NCI-H1417 (cell line): ENCODE data around the gene RAD51AP2.

ENCODE experiments used
- DNase-seq, 3 experiments: peaks; one replicate each; lab custom pipeline; 2025; lab: John Stamatoyannopoulos, UW

The RAD51AP2 gene

DNA sequence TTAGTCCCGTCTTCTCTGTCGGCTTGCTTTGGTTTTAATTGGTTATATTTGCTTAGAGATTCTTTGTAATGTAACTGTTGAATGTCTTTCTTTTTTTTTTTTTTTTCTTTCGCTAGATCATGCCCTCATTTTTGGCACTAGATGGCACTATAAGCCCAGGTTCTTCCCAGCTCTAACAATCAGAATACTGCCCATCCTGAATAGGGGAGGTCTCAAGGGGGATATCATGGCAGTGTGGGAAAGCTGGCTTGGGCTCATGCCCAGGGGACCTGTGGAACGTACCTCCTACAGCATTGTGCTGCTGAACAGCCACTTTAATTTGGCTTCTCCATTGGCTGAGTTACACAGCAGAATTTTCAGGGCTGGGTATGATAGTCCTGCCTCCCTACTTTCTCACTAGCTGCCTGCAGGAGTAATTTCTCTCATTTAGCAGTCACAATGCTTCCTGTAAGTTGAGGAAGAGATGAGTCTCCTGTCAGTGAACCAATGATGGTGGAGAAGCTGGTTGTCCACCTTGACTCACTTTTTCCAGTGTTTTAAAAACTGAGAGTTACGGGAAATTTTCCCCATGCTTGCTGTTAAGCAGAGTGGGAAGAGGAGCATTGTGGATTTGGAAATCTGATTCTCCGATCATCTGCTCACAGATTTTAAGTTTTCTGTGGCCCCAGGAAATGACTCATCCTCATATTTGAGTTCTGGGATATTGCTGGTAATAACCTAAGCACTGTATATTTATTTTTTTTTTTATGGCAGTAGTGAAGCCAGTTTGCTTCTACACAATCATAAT is 47.2 kb downstream of the RAD51AP2 start:
- peak in 1 of 3 experiments; percentile 52 for DNase-seq

DNA sequence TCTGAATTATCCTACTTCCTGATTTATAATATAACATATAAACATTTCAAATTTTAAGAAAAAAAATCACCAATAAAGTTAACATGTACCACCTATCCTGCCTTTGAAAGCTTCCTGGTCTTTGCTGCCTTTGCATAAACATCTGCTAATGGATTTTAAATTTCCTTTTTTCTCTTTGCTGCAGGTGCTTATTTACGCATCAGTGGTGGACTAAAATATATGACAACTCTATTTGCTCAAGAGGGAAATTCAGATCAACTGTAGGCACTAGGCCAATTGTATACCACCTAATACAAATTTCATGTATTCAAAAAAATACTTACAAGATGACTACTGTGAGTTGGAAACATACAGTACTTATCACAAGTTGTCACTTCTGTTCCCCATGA is 57.2 kb downstream of the RAD51AP2 start:
- DNase-seq, result peak in 1 of 3 experiments; percentile 45
